PC-3 (cell line): Measurements from ENCODE around the gene CALR. TPM values are rescaled to one million over a fixed set of nuclear protein-coding genes. Genes with fewer than 3 reads are reported as not detected.
A peak's percentile ranks its signal among the peaks of the same experiment; 100 is the strongest.

Experiments used
- ATAC-seq: fragments of 200-7000 bp; cut with Tn5 transposase; 2 replicates; pipeline ENCODE4 v1.9.1; 2020; ENCODE audit warnings: mild to moderate bottlenecking, moderate library complexity
- BruUV-seq: library from RNA; stranded (reverse); fragments of 400-500 nt; replicated peaks from 2 replicates; lab custom pipeline; 2021; lab: Mats Ljungman, UMichigan
- CTCF ChIA-PET: fragments of 300-600 bp; sonication (Branson Sonifier 250); formaldehyde crosslinking; loops from one replicate; lab custom pipeline; 2022; ENCODE audit warnings: antibody characterized with exemption; lab: Charles Lee
- POLR2A ChIA-PET: fragments of 300-600 bp; sonication (Branson Sonifier 250); formaldehyde crosslinking; loops from one replicate; lab custom pipeline; 2022; ENCODE audit warnings: antibody characterized with exemption; ENCODE audit not compliant: unreplicated experiment; lab: Charles Lee
- DNase-seq: peaks from one replicate; pipeline ENCODE4 v3.0.0-alpha.2; 2015
- H2AFZ ChIP-seq: fragments of 300-600 bp; sonication (generic); 2 replicates; pipeline ENCODE4 v1.6.0; 2016; ENCODE audit warnings: antibody characterized with exemption, low read length
- H3F3A ChIP-seq: fragments of 300-600 bp; sonication (generic); one replicate; pipeline ENCODE4 v1.6.0; 2017; ENCODE audit warnings: antibody characterized with exemption, low read length, control low read depth, mild to moderate bottlenecking; ENCODE audit not compliant: unreplicated experiment
- H3K27ac ChIP-seq: fragments of 300-600 bp; sonication (generic); 2 replicates; pipeline ENCODE4 v1.5.1; 2016; ENCODE audit warnings: mild to moderate bottlenecking, low read length
- H3K27me3 ChIP-seq: fragments of 300-600 bp; sonication (generic); 2 replicates; pipeline ENCODE4 v1.6.1; 2016; ENCODE audit warnings: low read length, mixed read lengths
- H3K36me3 ChIP-seq: fragments of 300-600 bp; sonication (generic); 2 replicates; pipeline ENCODE4 v1.6.1; 2016; ENCODE audit warnings: low read depth, mixed run types, low read length, mixed read lengths
- H3K4me1 ChIP-seq: fragments of 300-600 bp; sonication (generic); 2 replicates; pipeline ENCODE4 v1.5.1; 2016; ENCODE audit warnings: low read length; ENCODE audit not compliant: insufficient read depth
- H3K4me2 ChIP-seq: fragments of 300-600 bp; sonication (generic); 2 replicates; pipeline ENCODE4 v1.6.0; 2016; ENCODE audit warnings: low read length
- H3K4me3 ChIP-seq: fragments of 300-600 bp; sonication (generic); 2 replicates; pipeline ENCODE4 v1.5.1; 2016; ENCODE audit warnings: mild to moderate bottlenecking, low read length, mixed read lengths
- H3K79me2 ChIP-seq: fragments of 300-600 bp; sonication (generic); 2 replicates; pipeline ENCODE4 v1.6.1; 2017; ENCODE audit warnings: low read length, mixed read lengths
- H3K9ac ChIP-seq: fragments of 300-600 bp; sonication (generic); 2 replicates; pipeline ENCODE4 v1.6.0; 2016; ENCODE audit warnings: mild to moderate bottlenecking, low read length
- H3K9me2 ChIP-seq: fragments of 300-600 bp; sonication (generic); replicated peaks from 2 replicates; pipeline ENCODE4 v1.6.1; 2016; ENCODE audit warnings: mixed run types, low read length, mixed read lengths
- H3K9me3 ChIP-seq: fragments of 300-600 bp; sonication (generic); 2 replicates; pipeline ENCODE4 v1.6.1; 2016; ENCODE audit warnings: low read length, mixed read lengths
- H4K20me1 ChIP-seq: fragments of 300-600 bp; sonication (generic); 2 replicates; pipeline ENCODE4 v1.6.1; 2016; ENCODE audit warnings: low read length, mixed read lengths
- EZH2 ChIP-seq: fragments of 300-600 bp; sonication (generic); IDR thresholded peaks from one replicate; pipeline ENCODE4 v1.6.1; 2017; ENCODE audit warnings: antibody characterized with exemption, mild to moderate bottlenecking, low read length; ENCODE audit not compliant: unreplicated experiment
- EZH2phosphoT487 ChIP-seq: fragments of 300-600 bp; sonication (generic); IDR thresholded peaks from 2 replicates; pipeline ENCODE4 v1.6.1; 2018; ENCODE audit warnings: mild to moderate bottlenecking, antibody characterized with exemption, low read length, borderline replicate concordance
- intact Hi-C: fragments of 100-400 bp; cut with micrococcal nuclease; formaldehyde crosslinking; loops from 2 replicates; pipeline ENCODE4 v1.9.0; 2023
- total RNA-seq: library from RNA; depleted of rRNA; stranded (reverse); fragments of >200 nt; gene quantifications from 2 replicates; pipeline ENCODE4 v1.2.3, GENCODE V29; 2014
- TF ChIP-seq, protein P1 (sequence below): fragments of 300-600 bp; sonication (generic); conservative IDR thresholded peaks from 2 replicates; pipeline ENCODE4 v1.5.1; 2017; ENCODE audit warnings: antibody characterized with exemption, low read depth, mild to moderate bottlenecking, low read length

CALR gene
- total RNA-seq, 1 experiment from 2014 or later, result 2,022 TPM

DNA sequence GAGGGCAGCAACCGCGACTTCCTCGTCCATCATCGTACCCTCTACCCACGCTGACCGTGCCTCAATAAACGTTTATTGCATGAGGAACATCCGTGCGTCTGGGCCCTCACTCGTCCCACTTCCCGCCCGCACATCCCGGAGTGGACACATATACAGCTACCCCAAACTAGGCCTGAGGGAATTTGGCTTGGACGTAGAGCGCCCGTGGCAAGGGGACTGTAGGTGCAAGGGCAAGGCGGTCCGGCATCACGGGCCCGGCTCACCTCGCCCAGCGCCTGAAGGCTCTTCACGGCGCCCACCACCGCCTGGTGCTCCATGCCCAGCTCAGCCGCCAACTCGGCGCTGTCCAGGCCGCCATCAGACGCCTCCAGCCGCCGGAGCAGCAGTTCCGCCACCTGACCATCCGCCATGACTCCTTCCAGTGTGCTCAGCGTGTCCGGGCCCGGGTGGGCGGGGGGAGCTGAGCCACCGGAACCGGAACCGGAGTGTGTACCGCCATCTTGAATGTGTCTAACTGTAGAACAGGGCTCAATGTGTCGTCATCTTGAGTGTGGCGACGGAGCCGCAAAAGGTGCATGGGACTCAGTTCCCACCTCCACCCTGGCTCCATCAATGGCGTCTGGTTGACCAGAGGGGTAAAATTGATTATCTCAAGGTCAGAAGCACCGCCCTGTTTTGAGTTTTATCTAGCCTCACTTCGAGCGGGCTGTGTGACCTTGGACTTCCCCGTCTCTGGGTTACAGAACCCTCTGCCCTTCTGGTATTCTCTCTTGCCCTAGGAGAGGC lies 4.9 kb upstream of the CALR start, which contains the start of gene FARSA:
Gene FARSA (minus strand): TSS at position 425 of the 786 bp plus-strand sequence. CDS start 15 bp downstream, at position 410.
- TSS peak; percentile 67 for BruUV-seq
- peaks cover 23% of the 10 kb centered on the region for H3K4me1 ChIP-seq
- POLR2A ChIA-PET, result interaction anchor here (0.5 to 0.6 kb wide), 2 partner anchors 143 to 216 kb away, joined by 3 to 13 read pairs; no protein-coding TSS in a partner anchor
- intact Hi-C loops, result no loop called here
- ATAC-seq (peak; percentile 66), DNase-seq (peak; percentile 95)
- H3K79me2 ChIP-seq, result peaks cover 47% of the 10 kb centered on the region
- TF ChIP-seq, protein P1, sequence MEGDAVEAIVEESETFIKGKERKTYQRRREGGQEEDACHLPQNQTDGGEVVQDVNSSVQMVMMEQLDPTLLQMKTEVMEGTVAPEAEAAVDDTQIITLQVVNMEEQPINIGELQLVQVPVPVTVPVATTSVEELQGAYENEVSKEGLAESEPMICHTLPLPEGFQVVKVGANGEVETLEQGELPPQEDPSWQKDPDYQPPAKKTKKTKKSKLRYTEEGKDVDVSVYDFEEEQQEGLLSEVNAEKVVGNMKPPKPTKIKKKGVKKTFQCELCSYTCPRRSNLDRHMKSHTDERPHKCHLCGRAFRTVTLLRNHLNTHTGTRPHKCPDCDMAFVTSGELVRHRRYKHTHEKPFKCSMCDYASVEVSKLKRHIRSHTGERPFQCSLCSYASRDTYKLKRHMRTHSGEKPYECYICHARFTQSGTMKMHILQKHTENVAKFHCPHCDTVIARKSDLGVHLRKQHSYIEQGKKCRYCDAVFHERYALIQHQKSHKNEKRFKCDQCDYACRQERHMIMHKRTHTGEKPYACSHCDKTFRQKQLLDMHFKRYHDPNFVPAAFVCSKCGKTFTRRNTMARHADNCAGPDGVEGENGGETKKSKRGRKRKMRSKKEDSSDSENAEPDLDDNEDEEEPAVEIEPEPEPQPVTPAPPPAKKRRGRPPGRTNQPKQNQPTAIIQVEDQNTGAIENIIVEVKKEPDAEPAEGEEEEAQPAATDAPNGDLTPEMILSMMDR, result no peak
- no peak for TF ChIP-seq EZH2phosphoT487
- TF ChIP-seq EZH2, result no peak
- H2AFZ ChIP-seq, result peak within 1 kb of the TSS; percentile 98
- 0 out of 2 replicates have a peak, but pooled peaks cover 4% of the 10 kb centered on the region for H4K20me1 ChIP-seq
- peak within 1 kb of the TSS; percentile 96 for H3K4me3 ChIP-seq
- peak within 1 kb of the TSS; percentile 96 for H3K9ac ChIP-seq
- CTCF ChIA-PET, result no interaction called here
- no peaks in the 10 kb centered on the region for H3K9me2 ChIP-seq
- H3F3A ChIP-seq, result no peaks in the 10 kb centered on the region
- H3K9me3 ChIP-seq, result no peaks in the 10 kb centered on the region
- H3K36me3 ChIP-seq, result peaks cover 28% of the 10 kb centered on the region
- H3K4me2 ChIP-seq, result peak within 1 kb of the TSS; percentile 84
- peak within 1 kb of the TSS; percentile 58 for H3K27ac ChIP-seq
- no peaks in the 10 kb centered on the region for H3K27me3 ChIP-seq

DNA sequence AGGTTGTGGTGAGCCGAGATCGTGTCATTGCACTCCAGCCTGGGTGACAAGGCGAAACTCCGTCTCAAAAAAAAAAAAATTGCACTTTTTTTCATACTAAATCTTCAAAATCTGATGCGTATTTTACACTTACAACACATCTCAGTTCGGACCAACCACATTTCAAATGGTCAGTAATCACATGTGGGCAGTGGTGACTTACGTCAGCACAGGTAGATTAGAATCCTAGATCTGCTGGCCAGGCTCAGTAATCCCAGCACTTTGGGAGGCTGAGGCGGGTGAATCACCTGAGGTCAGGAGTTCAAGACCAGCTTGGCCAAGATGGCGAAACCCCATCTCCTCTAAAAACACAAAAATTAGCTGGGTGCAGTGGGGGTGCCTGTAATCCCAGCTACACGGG lies 3.3 kb upstream of the CALR start:
- POLR2A ChIA-PET, result no interaction called here

More for the DNA sequence above, 3.3 kb upstream of the CALR start:
- Histone ChIP-seq H3K9ac (no peak overlapping the region), H3K9me3 (no peaks in the 10 kb centered on the region), H3K27ac (no peak overlapping the region), H3K79me2 (peaks cover 57% of the 10 kb centered on the region), H3K4me3 (no peak overlapping the region), H2AFZ (no peak overlapping the region), H3K4me1 (peaks cover 28% of the 10 kb centered on the region), H4K20me1 (peaks cover 20% of the 10 kb centered on the region), H3F3A (peaks cover 6% of the 10 kb centered on the region), H3K27me3 (no peaks in the 10 kb centered on the region), H3K9me2 (no peaks in the 10 kb centered on the region), H3K36me3 (peaks cover 29% of the 10 kb centered on the region), H3K4me2 (no peak overlapping the region)
- TF ChIP-seq EZH2phosphoT487 (no peak), EZH2 (no peak)
- TF ChIP-seq, protein P1, result no peak
- CTCF ChIA-PET, result no interaction called here
- intact Hi-C loops, result no loop called here
- BruUV-seq, result no TSS peak
- DNase-seq, result no peak
- no peak for ATAC-seq
